Mononuclear cell (primary cell): ENCODE measurements around the gene ZNF319. TPM values are rescaled to one million over a fixed set of nuclear protein-coding genes. Genes with fewer than 3 reads are reported as not detected.

ENCODE experiments used
- H3K27me3 ChIP-seq: 2 replicates; pipeline ENCODE4 v1.6.0; 2011; ENCODE audit warnings: low read length, control low read depth; ENCODE audit not compliant: insufficient read depth
- H3K4me1 ChIP-seq: 2 replicates; pipeline ENCODE4 v1.5.1; 2011; ENCODE audit warnings: mild to moderate bottlenecking, low read length, control low read depth; ENCODE audit not compliant: insufficient read depth
- H3K4me3 ChIP-seq: 2 replicates; pipeline ENCODE4 v1.5.1; 2011; ENCODE audit warnings: mild to moderate bottlenecking, low read length, moderate library complexity
- H3K9me3 ChIP-seq: 2 replicates; pipeline ENCODE4 v1.5.1; 2011; ENCODE audit warnings: low read depth, mild to moderate bottlenecking, control low read depth, low read length
- total RNA-seq: library from RNA; depleted of rRNA; stranded (reverse); fragments of >200 nt; gene quantifications from one replicate; pipeline ENCODE4 v1.2.3, GENCODE V29; 2012

Gene ZNF319
- total RNA-seq: 5.7 TPM

- Histone ChIP-seq H3K9me3 (no peaks in the 10 kb centered on the region), H3K4me3 (peak within 1 kb of the TSS; percentile 67), H3K4me1 (peaks cover 60% of the 10 kb centered on the region), H3K27me3 (no peaks in the 10 kb centered on the region)
Observed at GRCh38 chr16:57999971-58000705, at the start of gene ZNF319. Gene ZNF319 (minus strand): TSS chr16:58000672. CDS start chr16:57998265, 2,407 bp downstream.

GRCh38 chr16:58049232-58050185 lies 49.0 kb upstream of the ZNF319 start:
- no peaks in the 10 kb centered on the region for H3K9me3 ChIP-seq
- H3K27me3 ChIP-seq: no peaks in the 10 kb centered on the region
- H3K4me3 ChIP-seq: no peak overlapping the region
- no peaks in the 10 kb centered on the region for H3K4me1 ChIP-seq

- no peaks in the 10 kb centered on the region for H3K4me1 ChIP-seq
- no peaks in the 10 kb centered on the region for H3K9me3 ChIP-seq
- H3K27me3 ChIP-seq: no peaks in the 10 kb centered on the region
- H3K4me3 ChIP-seq: no peak overlapping the region
Observed at GRCh38 chr16:58048494-58049231, 48.2 kb upstream of the ZNF319 start.

- no peaks in the 10 kb centered on the region for H3K9me3 ChIP-seq
- no peak overlapping the region for H3K4me3 ChIP-seq
- H3K4me1 ChIP-seq: no peaks in the 10 kb centered on the region
- no peaks in the 10 kb centered on the region for H3K27me3 ChIP-seq
Observed at GRCh38 chr16:58047557-58048348, 47.3 kb upstream of the ZNF319 start.

- Histone ChIP-seq H3K9me3 (no peaks in the 10 kb centered on the region), H3K4me1 (no peaks in the 10 kb centered on the region), H3K27me3 (no peaks in the 10 kb centered on the region), H3K4me3 (no peak overlapping the region)
Observed at GRCh38 chr16:58046936-58047335, 46.5 kb upstream of the ZNF319 start.

GRCh38 chr16:58046054-58046881 lies 45.8 kb upstream of the ZNF319 start:
- H3K9me3 ChIP-seq: no peaks in the 10 kb centered on the region
- H3K4me1 ChIP-seq: no peaks in the 10 kb centered on the region
- H3K27me3 ChIP-seq: no peaks in the 10 kb centered on the region
- H3K4me3 ChIP-seq: no peak overlapping the region

- no peak overlapping the region for H3K4me3 ChIP-seq
Observed at GRCh38 chr16:58045096-58045495, 44.6 kb upstream of the ZNF319 start.

GRCh38 chr16:58044266-58045019 lies 44.0 kb upstream of the ZNF319 start:
- no peaks in the 10 kb centered on the region for H3K27me3 ChIP-seq
- no peaks in the 10 kb centered on the region for H3K9me3 ChIP-seq
- no peaks in the 10 kb centered on the region for H3K4me1 ChIP-seq
- H3K4me3 ChIP-seq: no peak overlapping the region

More at GRCh38 chr16:58045096-58045495, 44.6 kb upstream of the ZNF319 start:
- Histone ChIP-seq H3K27me3 (no peaks in the 10 kb centered on the region), H3K4me1 (no peaks in the 10 kb centered on the region), H3K9me3 (no peaks in the 10 kb centered on the region)

- Histone ChIP-seq H3K9me3 (no peaks in the 10 kb centered on the region), H3K27me3 (no peaks in the 10 kb centered on the region), H3K4me1 (no peaks in the 10 kb centered on the region), H3K4me3 (no peak overlapping the region)
Observed at GRCh38 chr16:58043571-58044155, 43.2 kb upstream of the ZNF319 start.

GRCh38 chr16:58042886-58043515 lies 42.5 kb upstream of the ZNF319 start:
- H3K27me3 ChIP-seq: no peaks in the 10 kb centered on the region
- no peaks in the 10 kb centered on the region for H3K9me3 ChIP-seq
- H3K4me3 ChIP-seq: no peak overlapping the region
- H3K4me1 ChIP-seq: no peaks in the 10 kb centered on the region

GRCh38 chr16:58042001-58042885 lies 41.8 kb upstream of the ZNF319 start:
- Histone ChIP-seq H3K27me3 (no peaks in the 10 kb centered on the region), H3K4me1 (no peaks in the 10 kb centered on the region), H3K4me3 (no peak overlapping the region), H3K9me3 (no peaks in the 10 kb centered on the region)

- no peak overlapping the region for H3K4me3 ChIP-seq
- H3K4me1 ChIP-seq: no peaks in the 10 kb centered on the region
- H3K9me3 ChIP-seq: no peaks in the 10 kb centered on the region
- no peaks in the 10 kb centered on the region for H3K27me3 ChIP-seq
Observed at GRCh38 chr16:58041628-58041955, 41.1 kb upstream of the ZNF319 start.
